ENCODE measurements around the gene WDR5B.
"Not testable (repeated sequence)": the region's sequence is repeated elsewhere in the genome, so short reads cannot be mapped to it uniquely, and the experiment has no call there.

DNA sequence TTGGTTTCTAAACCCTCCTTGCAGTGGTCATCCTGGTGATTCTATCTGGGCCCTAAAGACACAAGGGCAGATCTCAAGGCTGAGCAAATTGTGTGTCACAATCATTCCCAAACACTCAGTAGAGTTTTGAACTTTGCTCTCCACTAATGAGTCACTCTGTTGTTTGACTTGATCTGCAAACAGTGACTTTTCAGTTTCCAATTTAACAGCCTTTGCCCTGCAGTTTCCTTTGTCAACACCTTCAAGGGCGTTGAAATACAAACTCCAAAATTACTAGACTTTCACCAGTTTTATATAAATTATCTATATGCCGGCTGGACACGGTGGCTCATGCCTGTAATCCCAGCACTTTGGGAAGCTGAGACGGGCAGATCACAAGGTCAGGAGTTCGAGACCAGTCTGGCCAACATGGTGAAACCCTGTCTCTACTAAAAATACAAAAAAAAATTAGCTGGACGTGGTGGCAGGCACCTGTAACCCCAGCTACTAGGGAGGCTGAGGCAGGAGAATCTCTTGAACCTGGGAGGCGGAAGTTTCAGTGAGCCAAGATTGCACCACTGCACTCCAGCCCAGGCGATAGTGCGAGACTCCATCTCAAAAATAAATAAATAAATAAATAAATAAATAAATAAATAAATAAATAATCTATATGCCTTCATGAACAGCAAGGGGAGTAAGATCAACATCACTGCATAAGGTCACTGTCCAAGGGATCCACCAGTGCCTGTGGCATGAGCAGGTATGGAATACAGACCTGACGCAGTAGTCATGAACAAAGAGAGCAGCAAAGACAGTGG is 50.1 kb downstream of the WDR5B start:
- TF ChIP-seq CTCF (IDR thresholded peaks at IDR 0.05; ENCODE audit: borderline replicate concordance, extremely low read depth, low read length, poor library complexity, severe bottlenecking); EZH2 (IDR thresholded peaks at IDR 0.05; ENCODE audit: borderline replicate concordance, low read depth, low read length, severe bottlenecking): not testable (repeated sequence)

All from DND-41 (cell line).